ENCODE data around the gene PRND. TPM values are rescaled to one million over a fixed set of nuclear protein-coding genes. Genes with fewer than 3 reads are reported as not detected.

Gene PRND
- total RNA-seq, 1 experiment from 2014 or later, result 0.04 TPM

- no peaks in the 10 kb centered on the region; a peak in 1 of 7 replicates for H3K36me3 Mint-ChIP-seq (ENCODE audit: insufficient read depth in 1 of 3, low read depth in 3 of 3)
- Histone ChIP-seq H3K79me1 (ENCODE audit: insufficient read depth, low read depth, low read length, poor library complexity, severe bottlenecking) (no peaks in the 10 kb centered on the region), H3K27me3 (ENCODE audit: insufficient read depth, low read length) (no peaks in the 10 kb centered on the region), H3K9ac (ENCODE audit: extremely low read depth, insufficient read length, low read length) (peak overlapping the region; percentile 20), H3K27ac (ENCODE audit: insufficient read length, low read depth, low read length) (peak overlapping the region; percentile 38), H2BK20ac (ENCODE audit: low read depth, low read length, poor library complexity, severe bottlenecking) (no peak overlapping the region), H2BK12ac (ENCODE audit: insufficient read length, low read depth, low read length) (peak overlapping the region; percentile 40), H2AFZ (ENCODE audit: low read length) (peak overlapping the region; percentile 58), H4K5ac (ENCODE audit: insufficient read length, low read depth, low read length) (no peak overlapping the region), H2AK5ac (ENCODE audit: insufficient read length, low read length) (no peak overlapping the region), H3K56ac (ENCODE audit: insufficient read length, low read depth, low read length) (no peak overlapping the region), H4K8ac (replicated peaks; ENCODE audit: insufficient read length, low read depth, low read length) (no peak overlapping the region), H3K14ac (ENCODE audit: insufficient read depth, low read length) (peak overlapping the region; percentile 63; the same call in 1 of the 2 replicates), H3K9me3 (ENCODE audit: control insufficient read depth, low read depth, low read length) (no peaks in the 10 kb centered on the region), H3K23me2 (ENCODE audit: insufficient read length, low read depth, low read length, poor library complexity, severe bottlenecking) (no peaks in the 10 kb centered on the region), H3K4ac (ENCODE audit: low read depth, low read length) (no peak overlapping the region), H4K20me1 (ENCODE audit: control insufficient read depth, insufficient read depth, insufficient read length) (no peaks in the 10 kb centered on the region), H2BK15ac (ENCODE audit: low read depth, low read length) (no peak overlapping the region), H2BK5ac (ENCODE audit: insufficient read length, low read length) (no peak overlapping the region), H3K18ac (ENCODE audit: insufficient read length, low read depth, low read length) (peak overlapping the region; percentile 77), H3K23ac (ENCODE audit: insufficient read length, low read depth, low read length) (no peak overlapping the region), H3K4me2 (ENCODE audit: insufficient read depth, insufficient read length, low read length) (peak overlapping the region; percentile 41), H3K79me2 (ENCODE audit: insufficient read depth, low read length) (no peaks in the 10 kb centered on the region), H2BK120ac (ENCODE audit: low read depth, low read length, poor library complexity, severe bottlenecking) (no peak overlapping the region), H3K4me1 (ENCODE audit: insufficient read depth, low read length) (no peaks in the 10 kb centered on the region), H3T11ph (ENCODE audit: low read length) (no peak overlapping the region), H4K91ac (ENCODE audit: insufficient read length, low read depth, low read length) (no peak overlapping the region)
- H3K27ac Mint-ChIP-seq, result peak overlapping the region; percentile 26 to 91 (median 37); a peak in 5 of 7 replicates
- peak; percentile 70 for DNase-seq
- no CpG with 5 or more reads among the region's 18 CpGs for WGBS (ENCODE audit: extremely low coverage, insufficient read length, low lambda C conversion rate)
- peaks cover 17 to 24% of the 10 kb centered on the region in 2 experiments for H3K4me1 Mint-ChIP-seq
- H3K4me3 Mint-ChIP-seq, result peak overlapping the region in 1 of 2 experiments; percentile 9; a peak in 2 of 5 replicates
- peak; percentile 85 for TF ChIP-seq CTCF (conservative IDR thresholded peaks at IDR 0.05)
- peaks cover 9% of the 10 kb centered on the region for H3K27me3 Mint-ChIP-seq (ENCODE audit: low read depth)
- peaks cover 0 to 3% of the 10 kb centered on the region in 2 experiments; a peak in 1 of 5 replicates for H3K9me3 Mint-ChIP-seq
These were observed 1.4 kb upstream of the PRND start for GRCh38 chr20:4720041-4720976.
